Fibroblast of mammary gland (primary cell): ENCODE results near the gene PPP1R15B.

Source experiments
- DNase-seq: peaks from one replicate; pipeline ENCODE4 v3.0.0-alpha.2; 2010; ENCODE audit warnings: low read depth
- H3K4me3 ChIP-seq: 2 replicates; pipeline ENCODE4 v1.5.1; 2011; ENCODE audit warnings: low read depth, mild to moderate bottlenecking, low read length, moderate library complexity; ENCODE audit not compliant: control insufficient read depth
- TF ChIP-seq, protein P1 (sequence below): conservative IDR thresholded peaks from 2 replicates; pipeline ENCODE4 v1.5.1; 2011; ENCODE audit warnings: low read depth, low read length, inconsistent platforms; ENCODE audit not compliant: control insufficient read depth, insufficient read depth

PPP1R15B gene

DNA sequence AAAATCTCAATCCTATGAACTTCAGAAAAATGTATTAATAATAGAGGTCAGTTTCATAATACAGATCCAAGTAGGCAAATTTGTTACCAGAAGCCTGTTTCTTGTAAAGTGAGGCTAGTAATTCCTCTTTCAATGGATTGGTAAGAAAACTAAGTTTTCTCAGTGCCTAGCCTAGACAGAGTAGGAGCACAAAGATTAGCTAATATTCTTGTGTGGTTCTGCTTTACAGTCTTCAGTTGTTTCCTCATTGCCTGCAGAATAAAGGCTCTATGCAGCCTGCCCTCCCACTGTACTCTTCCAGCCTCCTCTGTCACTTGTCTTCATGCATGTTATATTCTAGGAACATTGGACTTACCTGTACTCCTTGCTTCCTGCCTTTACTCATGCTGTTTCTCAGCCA, 2.4 kb upstream of the PPP1R15B start:
- TF ChIP-seq, protein P1, sequence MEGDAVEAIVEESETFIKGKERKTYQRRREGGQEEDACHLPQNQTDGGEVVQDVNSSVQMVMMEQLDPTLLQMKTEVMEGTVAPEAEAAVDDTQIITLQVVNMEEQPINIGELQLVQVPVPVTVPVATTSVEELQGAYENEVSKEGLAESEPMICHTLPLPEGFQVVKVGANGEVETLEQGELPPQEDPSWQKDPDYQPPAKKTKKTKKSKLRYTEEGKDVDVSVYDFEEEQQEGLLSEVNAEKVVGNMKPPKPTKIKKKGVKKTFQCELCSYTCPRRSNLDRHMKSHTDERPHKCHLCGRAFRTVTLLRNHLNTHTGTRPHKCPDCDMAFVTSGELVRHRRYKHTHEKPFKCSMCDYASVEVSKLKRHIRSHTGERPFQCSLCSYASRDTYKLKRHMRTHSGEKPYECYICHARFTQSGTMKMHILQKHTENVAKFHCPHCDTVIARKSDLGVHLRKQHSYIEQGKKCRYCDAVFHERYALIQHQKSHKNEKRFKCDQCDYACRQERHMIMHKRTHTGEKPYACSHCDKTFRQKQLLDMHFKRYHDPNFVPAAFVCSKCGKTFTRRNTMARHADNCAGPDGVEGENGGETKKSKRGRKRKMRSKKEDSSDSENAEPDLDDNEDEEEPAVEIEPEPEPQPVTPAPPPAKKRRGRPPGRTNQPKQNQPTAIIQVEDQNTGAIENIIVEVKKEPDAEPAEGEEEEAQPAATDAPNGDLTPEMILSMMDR = no peak

GRCh38 chr1:204413170-204413535, 1.5 kb upstream of the PPP1R15B start:
- H3K4me3 ChIP-seq = no peak overlapping the region
- no peak for DNase-seq
- TF ChIP-seq, protein P1 = no peak

More for the DNA sequence above, 2.4 kb upstream of the PPP1R15B start:
- DNase-seq = no peak
- no peak overlapping the region for H3K4me3 ChIP-seq

- DNase-seq = peak; percentile 38
- H3K4me3 ChIP-seq = peak overlapping the region; percentile 94
- TF ChIP-seq, protein P1 = no peak
These were observed 748 bp downstream of the PPP1R15B start for GRCh38 chr1:204410688-204411450.

GRCh38 chr1:204409836-204410687, 1.6 kb downstream of the PPP1R15B start:
- DNase-seq = no peak
- H3K4me3 ChIP-seq = peak overlapping the region; percentile 94
- TF ChIP-seq, protein P1 = no peak

GRCh38 chr1:204409123-204409522, 2.5 kb downstream of the PPP1R15B start:
- TF ChIP-seq, protein P1 = no peak
- peak overlapping the region; percentile 94 for H3K4me3 ChIP-seq
- DNase-seq = no peak

- TF ChIP-seq, protein P1 = no peak
- DNase-seq = no peak
- H3K4me3 ChIP-seq = peak overlapping the region; percentile 94
These were observed 3.0 kb downstream of the PPP1R15B start for GRCh38 chr1:204408602-204409001.
